Immature natural killer cell (primary cell): ENCODE data around the gene FBXL13. TPM values are rescaled to one million over a fixed set of nuclear protein-coding genes. Genes with fewer than 3 reads are reported as not detected.

Experiments
- DNase-seq, 3 donors: peaks; one replicate each; pipeline ENCODE4 v3.0.0; 2022; ENCODE audit warnings: mixed read lengths in 1 of 3
- H3K27ac Mint-ChIP-seq, 6 donors: one replicate each; pipeline ENCODE4 v1.8.0; 2020; ENCODE audit warnings: mixed read lengths in 6 of 6, mild to moderate bottlenecking in 5 of 6, inconsistent platforms in 4 of 6, moderate library complexity in 3 of 6
- H3K27me3 Mint-ChIP-seq, 3 donors: one replicate each; pipeline ENCODE4 v1.8.0; 2020 to 2021; ENCODE audit warnings: low read depth in 3 of 3, mild to moderate bottlenecking in 3 of 3, mixed read lengths in 3 of 3, moderate library complexity in 3 of 3, inconsistent platforms in 1 of 3
- H3K36me3 Mint-ChIP-seq, 3 donors: one replicate each; pipeline ENCODE4 v1.8.0; 2020; ENCODE audit warnings: mixed read lengths in 3 of 3, inconsistent platforms in 2 of 3, mild to moderate bottlenecking in 2 of 3
- H3K4me1 Mint-ChIP-seq, 2 donors: one replicate each; pipeline ENCODE4 v1.8.0; 2020; ENCODE audit warnings: inconsistent platforms in 2 of 2, mild to moderate bottlenecking in 2 of 2, mixed read lengths in 2 of 2, moderate library complexity in 1 of 2
- H3K4me3 Mint-ChIP-seq, 5 donors: one replicate each; pipeline ENCODE4 v1.8.0; 2020; ENCODE audit warnings: mild to moderate bottlenecking in 5 of 5, mixed read lengths in 5 of 5, inconsistent platforms in 3 of 5, moderate library complexity in 3 of 5
- H3K9me3 Mint-ChIP-seq, 6 donors: one replicate each; pipeline ENCODE4 v1.8.0; 2020; ENCODE audit warnings: mild to moderate bottlenecking in 6 of 6, mixed read lengths in 6 of 6, inconsistent platforms in 4 of 6, moderate library complexity in 3 of 6
- polyA plus RNA-seq, 3 donors: library from polyadenylated mRNA; unstranded; fragments of 300-500 nt; fragmentation: Illumina TruSeq; gene quantifications; one replicate each; pipeline ENCODE4 v1.2.3, GENCODE V29; 2021

Gene FBXL13
- polyA plus RNA-seq, 3 donors from 2014 or later: 0.07 TPM; not detected in 2

- Mint-ChIP-seq H3K36me3 (no peaks in the 10 kb centered on the region), H3K4me3 (no peak overlapping the region), H3K4me1 (no peaks in the 10 kb centered on the region), H3K27ac (no peak overlapping the region), H3K9me3 (peaks cover 0 to 5% (median 0%) of the 10 kb centered on the region in 6 donors), H3K27me3 (peaks cover 0 to 5% (median 0%) of the 10 kb centered on the region in 3 donors)
- no peak for DNase-seq
Observed at GRCh38 chr7:102993718-102994029, 80.9 kb downstream of the FBXL13 start.

- Mint-ChIP-seq H3K4me3 (no peak overlapping the region), H3K27me3 (peaks cover 0 to 5% (median 0%) of the 10 kb centered on the region in 3 donors), H3K27ac (no peak overlapping the region), H3K36me3 (no peaks in the 10 kb centered on the region), H3K9me3 (peaks cover 0 to 5% (median 0%) of the 10 kb centered on the region in 6 donors), H3K4me1 (no peaks in the 10 kb centered on the region)
- DNase-seq: no peak
Observed at GRCh38 chr7:102992938-102993717, 81.5 kb downstream of the FBXL13 start.

- no peak overlapping the region for H3K4me3 Mint-ChIP-seq
- H3K27me3 Mint-ChIP-seq: peaks cover 0 to 5% (median 0%) of the 10 kb centered on the region in 3 donors
- H3K27ac Mint-ChIP-seq: no peak overlapping the region
- no peak for DNase-seq
- peaks cover 0 to 5% (median 0%) of the 10 kb centered on the region in 6 donors for H3K9me3 Mint-ChIP-seq
- H3K36me3 Mint-ChIP-seq: no peaks in the 10 kb centered on the region
- H3K4me1 Mint-ChIP-seq: no peaks in the 10 kb centered on the region
Observed at GRCh38 chr7:102992509-102992937, 82.1 kb downstream of the FBXL13 start.

GRCh38 chr7:102991540-102992214 is 82.9 kb downstream of the FBXL13 start:
- H3K36me3 Mint-ChIP-seq: no peaks in the 10 kb centered on the region
- no peak overlapping the region for H3K27ac Mint-ChIP-seq
- no peak overlapping the region for H3K4me3 Mint-ChIP-seq
- no peak for DNase-seq
- peaks cover 0 to 5% (median 0%) of the 10 kb centered on the region in 6 donors for H3K9me3 Mint-ChIP-seq
- H3K27me3 Mint-ChIP-seq: peaks cover 0 to 5% (median 0%) of the 10 kb centered on the region in 3 donors
- H3K4me1 Mint-ChIP-seq: no peaks in the 10 kb centered on the region

GRCh38 chr7:102991077-102991539 is 83.5 kb downstream of the FBXL13 start:
- Mint-ChIP-seq H3K27me3 (peaks cover 0 to 5% (median 0%) of the 10 kb centered on the region in 3 donors), H3K4me3 (no peak overlapping the region), H3K36me3 (no peaks in the 10 kb centered on the region), H3K9me3 (peaks cover 0 to 5% (median 0%) of the 10 kb centered on the region in 6 donors), H3K4me1 (no peaks in the 10 kb centered on the region), H3K27ac (no peak overlapping the region)
- DNase-seq: no peak

- no peaks in the 10 kb centered on the region for H3K36me3 Mint-ChIP-seq
- DNase-seq: no peak
- H3K4me1 Mint-ChIP-seq: no peaks in the 10 kb centered on the region
- no peak overlapping the region for H3K4me3 Mint-ChIP-seq
- H3K27me3 Mint-ChIP-seq: peaks cover 0 to 4% (median 0%) of the 10 kb centered on the region in 3 donors
- no peak overlapping the region for H3K27ac Mint-ChIP-seq
- peaks cover 0 to 5% (median 0%) of the 10 kb centered on the region in 6 donors for H3K9me3 Mint-ChIP-seq
Observed at GRCh38 chr7:102990642-102991041, 84.0 kb downstream of the FBXL13 start.

GRCh38 chr7:102988631-102989560 is 85.7 kb downstream of the FBXL13 start:
- Mint-ChIP-seq H3K4me1 (no peaks in the 10 kb centered on the region), H3K27ac (no peak overlapping the region), H3K4me3 (no peak overlapping the region), H3K27me3 (peaks cover 0 to 7% (median 5%) of the 10 kb centered on the region in 3 donors), H3K36me3 (no peaks in the 10 kb centered on the region), H3K9me3 (peaks cover 0 to 2% (median 0%) of the 10 kb centered on the region in 6 donors)
- DNase-seq: no peak

- Mint-ChIP-seq H3K9me3 (peaks cover 0 to 2% (median 0%) of the 10 kb centered on the region in 6 donors), H3K4me1 (no peaks in the 10 kb centered on the region), H3K27me3 (peaks cover 0 to 7% (median 5%) of the 10 kb centered on the region in 3 donors), H3K36me3 (no peaks in the 10 kb centered on the region), H3K4me3 (no peak overlapping the region), H3K27ac (no peak overlapping the region)
- no peak for DNase-seq
Observed at GRCh38 chr7:102988088-102988487, 86.5 kb downstream of the FBXL13 start.

GRCh38 chr7:102985176-102985783 is 89.3 kb downstream of the FBXL13 start:
- Mint-ChIP-seq H3K27me3 (peaks cover 0 to 7% (median 5%) of the 10 kb centered on the region in 3 donors), H3K4me1 (no peaks in the 10 kb centered on the region), H3K9me3 (peaks cover 0 to 2% (median 0%) of the 10 kb centered on the region in 6 donors), H3K27ac (no peak overlapping the region), H3K36me3 (no peaks in the 10 kb centered on the region), H3K4me3 (no peak overlapping the region)
- no peak for DNase-seq

GRCh38 chr7:102983602-102984001 is 91.0 kb downstream of the FBXL13 start:
- H3K36me3 Mint-ChIP-seq: no peaks in the 10 kb centered on the region
- no peaks in the 10 kb centered on the region for H3K4me1 Mint-ChIP-seq
- H3K9me3 Mint-ChIP-seq: no peaks in the 10 kb centered on the region
- no peak for DNase-seq
- H3K4me3 Mint-ChIP-seq: no peak overlapping the region
- no peak overlapping the region for H3K27ac Mint-ChIP-seq
- H3K27me3 Mint-ChIP-seq: peaks cover 0 to 7% (median 5%) of the 10 kb centered on the region in 3 donors

- no peak for DNase-seq
- H3K27me3 Mint-ChIP-seq: peaks cover 0 to 7% (median 5%) of the 10 kb centered on the region in 3 donors
- H3K9me3 Mint-ChIP-seq: no peaks in the 10 kb centered on the region
- H3K4me3 Mint-ChIP-seq: no peak overlapping the region
- no peaks in the 10 kb centered on the region for H3K36me3 Mint-ChIP-seq
- H3K4me1 Mint-ChIP-seq: no peaks in the 10 kb centered on the region
- H3K27ac Mint-ChIP-seq: no peak overlapping the region
Observed at GRCh38 chr7:102982235-102982634, 92.4 kb downstream of the FBXL13 start.

- no peak for DNase-seq
- Mint-ChIP-seq H3K9me3 (no peaks in the 10 kb centered on the region), H3K4me1 (no peaks in the 10 kb centered on the region), H3K27ac (no peak overlapping the region), H3K4me3 (no peak overlapping the region), H3K27me3 (peaks cover 0 to 9% (median 5%) of the 10 kb centered on the region in 3 donors), H3K36me3 (no peaks in the 10 kb centered on the region)
Observed at GRCh38 chr7:102981451-102981850, 93.1 kb downstream of the FBXL13 start.

GRCh38 chr7:102979670-102980069 is 94.9 kb downstream of the FBXL13 start:
- no peaks in the 10 kb centered on the region for H3K36me3 Mint-ChIP-seq

More at GRCh38 chr7:102979670-102980069, 94.9 kb downstream of the FBXL13 start:
- no peak for DNase-seq
- H3K9me3 Mint-ChIP-seq: no peaks in the 10 kb centered on the region
- no peaks in the 10 kb centered on the region for H3K4me1 Mint-ChIP-seq
- peaks cover under 1 to 4% (median 1%) of the 10 kb centered on the region in 3 donors for H3K27me3 Mint-ChIP-seq
- H3K27ac Mint-ChIP-seq: no peak overlapping the region
- no peak overlapping the region for H3K4me3 Mint-ChIP-seq
